Measurements from ENCODE around the gene HERC3. TPM values are rescaled to one million over a fixed set of nuclear protein-coding genes. Genes with fewer than 3 reads are reported as not detected.

HERC3 gene
- total RNA-seq, 3 donors from 2014 or later, result 49.1 to 51.6 (median 50.6) TPM

DNA sequence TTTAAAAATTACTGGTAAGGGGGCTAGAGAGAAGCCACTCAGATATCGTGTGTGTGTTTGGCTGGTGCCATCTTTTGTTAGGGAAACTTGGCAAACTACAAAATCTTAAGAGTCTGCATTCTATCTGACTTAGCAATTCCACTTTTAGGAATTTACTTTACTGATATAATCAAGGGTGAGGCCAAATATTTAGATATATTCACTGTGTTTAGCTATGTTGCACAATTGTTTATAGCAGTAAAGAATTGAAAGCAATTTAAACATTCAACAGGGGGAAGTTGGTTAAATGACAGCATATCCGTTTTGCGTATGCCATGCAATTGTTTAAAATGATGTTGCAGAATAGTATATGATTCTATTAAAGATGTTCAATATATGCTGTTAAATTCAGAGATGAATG is 6.4 kb upstream of the HERC3 start:
- intact Hi-C loops (cut with DNase I, micrococcal nuclease), result no loop called here
- Histone ChIP-seq H3K4me1 (ENCODE audit: low read depth) (no peaks in the 10 kb centered on the region), H3K9me3 (no peaks in the 10 kb centered on the region), H3K4me3 (no peak overlapping the region), H3K36me3 (ENCODE audit: low read depth) (no peaks in the 10 kb centered on the region)
- ATAC-seq (no peak), DNase-seq (no peak)
- TF ChIP-seq, protein P1, sequence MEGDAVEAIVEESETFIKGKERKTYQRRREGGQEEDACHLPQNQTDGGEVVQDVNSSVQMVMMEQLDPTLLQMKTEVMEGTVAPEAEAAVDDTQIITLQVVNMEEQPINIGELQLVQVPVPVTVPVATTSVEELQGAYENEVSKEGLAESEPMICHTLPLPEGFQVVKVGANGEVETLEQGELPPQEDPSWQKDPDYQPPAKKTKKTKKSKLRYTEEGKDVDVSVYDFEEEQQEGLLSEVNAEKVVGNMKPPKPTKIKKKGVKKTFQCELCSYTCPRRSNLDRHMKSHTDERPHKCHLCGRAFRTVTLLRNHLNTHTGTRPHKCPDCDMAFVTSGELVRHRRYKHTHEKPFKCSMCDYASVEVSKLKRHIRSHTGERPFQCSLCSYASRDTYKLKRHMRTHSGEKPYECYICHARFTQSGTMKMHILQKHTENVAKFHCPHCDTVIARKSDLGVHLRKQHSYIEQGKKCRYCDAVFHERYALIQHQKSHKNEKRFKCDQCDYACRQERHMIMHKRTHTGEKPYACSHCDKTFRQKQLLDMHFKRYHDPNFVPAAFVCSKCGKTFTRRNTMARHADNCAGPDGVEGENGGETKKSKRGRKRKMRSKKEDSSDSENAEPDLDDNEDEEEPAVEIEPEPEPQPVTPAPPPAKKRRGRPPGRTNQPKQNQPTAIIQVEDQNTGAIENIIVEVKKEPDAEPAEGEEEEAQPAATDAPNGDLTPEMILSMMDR (IDR thresholded peaks at IDR 0.05), result no peak

GRCh38 chr4:88587306-88587705 is 5.0 kb upstream of the HERC3 start:
- peaks cover 5% of the 10 kb centered on the region for H3K4me1 ChIP-seq (ENCODE audit: low read depth)
- no peak overlapping the region for H3K4me3 ChIP-seq
- TF ChIP-seq, protein P1 (IDR thresholded peaks at IDR 0.05), result no peak
- H3K9me3 ChIP-seq, result no peaks in the 10 kb centered on the region
- ATAC-seq (no peak), DNase-seq (no peak)
- intact Hi-C loops (cut with DNase I, micrococcal nuclease), result no loop called here
- no peaks in the 10 kb centered on the region for H3K36me3 ChIP-seq (ENCODE audit: low read depth)

GRCh38 chr4:88592600-88593448 is 544 bp downstream of the HERC3 start:
- peak; percentile 89 to 91 (median 91) for DNase-seq

GRCh38 chr4:88597970-88598660 is 5.8 kb downstream of the HERC3 start:
- H3K4me3 ChIP-seq, result no peak overlapping the region
- intact Hi-C loops (cut with DNase I, micrococcal nuclease), result no loop called here
- ATAC-seq (no peak), DNase-seq (no peak)
- no peaks in the 10 kb centered on the region for H3K36me3 ChIP-seq (ENCODE audit: low read depth)
- no peaks in the 10 kb centered on the region for H3K9me3 ChIP-seq
- H3K4me1 ChIP-seq (ENCODE audit: low read depth), result peaks cover 7% of the 10 kb centered on the region
- TF ChIP-seq, protein P1 (IDR thresholded peaks at IDR 0.05), result no peak

More at GRCh38 chr4:88592600-88593448, 544 bp downstream of the HERC3 start:
- Histone ChIP-seq H3K4me3 (peak overlapping the region; percentile 75), H3K9me3 (no peaks in the 10 kb centered on the region), H3K4me1 (ENCODE audit: low read depth) (peaks cover 12% of the 10 kb centered on the region), H3K36me3 (ENCODE audit: low read depth) (no peaks in the 10 kb centered on the region)
- ATAC-seq, result peak; percentile 95
- intact Hi-C loops (cut with DNase I, micrococcal nuclease), result no loop called here
- TF ChIP-seq, protein P1 (IDR thresholded peaks at IDR 0.05), result no peak

GRCh38 chr4:88599298-88599697 is 7.0 kb downstream of the HERC3 start:
- no peak overlapping the region for H3K4me3 ChIP-seq
- H3K4me1 ChIP-seq (ENCODE audit: low read depth), result no peaks in the 10 kb centered on the region
- DNase-seq (no peak), ATAC-seq (no peak)
- intact Hi-C loops (cut with DNase I, micrococcal nuclease), result no loop called here
- no peaks in the 10 kb centered on the region for H3K9me3 ChIP-seq
- H3K36me3 ChIP-seq (ENCODE audit: low read depth), result no peaks in the 10 kb centered on the region
- TF ChIP-seq, protein P1 (IDR thresholded peaks at IDR 0.05), result no peak

Measured in mucosa of descending colon (tissue), 3 donors.